GM21526 (cell line): ENCODE data around the gene HAAO.

Experiments used
- ATAC-seq: cut with Tn5 transposase; IDR thresholded peaks from one replicate; pipeline ENCODE4 v1.9.1; 2021; ENCODE audit warnings: moderate library complexity; ENCODE audit not compliant: unreplicated experiment, low FRiP score

The HAAO gene

GRCh38 chr2:42794271-42795046, 2.1 kb upstream of the HAAO start:
- ATAC-seq: no peak

GRCh38 chr2:42793334-42794270, 1.2 kb upstream of the HAAO start:
- no peak for ATAC-seq

- ATAC-seq: no peak
Observed at GRCh38 chr2:42792087-42792582, 248 bp downstream of the HAAO start.

GRCh38 chr2:42791606-42792005, 777 bp downstream of the HAAO start:
- no peak for ATAC-seq

GRCh38 chr2:42789751-42790150, 2.6 kb downstream of the HAAO start:
- ATAC-seq: no peak

GRCh38 chr2:42788882-42789281, 3.5 kb downstream of the HAAO start:
- no peak for ATAC-seq

- no peak for ATAC-seq
Observed at GRCh38 chr2:42788478-42788793, 3.9 kb downstream of the HAAO start.

GRCh38 chr2:42787788-42788477, 4.5 kb downstream of the HAAO start:
- no peak for ATAC-seq

GRCh38 chr2:42787424-42787787, 5.0 kb downstream of the HAAO start:
- ATAC-seq: no peak

- no peak for ATAC-seq
Observed at GRCh38 chr2:42786561-42787345, 5.6 kb downstream of the HAAO start.

- ATAC-seq: no peak
Observed at GRCh38 chr2:42784204-42784880, 8.0 kb downstream of the HAAO start.

- no peak for ATAC-seq
Observed at GRCh38 chr2:42783511-42783910, 8.9 kb downstream of the HAAO start.

GRCh38 chr2:42781181-42781580, 11.2 kb downstream of the HAAO start:
- no peak for ATAC-seq

GRCh38 chr2:42777883-42778805, 14.2 kb downstream of the HAAO start:
- no peak for ATAC-seq

GRCh38 chr2:42775810-42776209, 16.6 kb downstream of the HAAO start:
- no peak for ATAC-seq

- ATAC-seq: no peak
Observed at GRCh38 chr2:42775186-42775585, 17.2 kb downstream of the HAAO start.

- ATAC-seq: no peak
Observed at GRCh38 chr2:42771546-42772153, 20.7 kb downstream of the HAAO start.
